Adrenal gland (tissue), 12 donors: ENCODE data around the gene ST6GALNAC3. TPM values are rescaled to one million over a fixed set of nuclear protein-coding genes. Genes with fewer than 3 reads are reported as not detected.

ENCODE experiments used
- DNase-seq, 7 donors: peaks; one replicate each; pipeline ENCODE4 v3.0.0-alpha.2; 2019 to 2020
- H3K27ac ChIP-seq, 5 donors: fragments of 200-600 bp; sonication (generic) in 4 of 5; 1 replicate in 3 of 5; 2 replicates in 2 of 5; pipeline versions ENCODE4 v1.5.1 to v1.8.0; 2016 to 2020; ENCODE audit warnings: mild to moderate bottlenecking in 1 of 5
- H3K27me3 ChIP-seq: fragments of 200-600 bp; 2 replicates; pipeline ENCODE4 v1.8.0; 2021
- H3K36me3 ChIP-seq, 2 donors: fragments of 200-600 bp; replicated peaks in 1 of 2; 1 replicate in 1 of 2; 2 replicates in 1 of 2; pipeline versions ENCODE4 v1.5.1 to v1.8.0; 2018 to 2022
- H3K4me1 ChIP-seq, 2 donors: fragments of 200-600 bp; replicated peaks in 1 of 2; 1 replicate in 1 of 2; 2 replicates in 1 of 2; pipeline versions ENCODE4 v1.5.1 to v1.8.0; 2018 to 2021
- H3K4me3 ChIP-seq, 4 donors: fragments of 200-600 bp; sonication (generic) in 3 of 4; one replicate each; pipeline ENCODE4 v1.5.1; 2016 to 2018
- H3K9me3 ChIP-seq, 3 donors: fragments of 200-600 bp; sonication (generic) in 1 of 3; replicated peaks in 1 of 3; 1 replicate in 2 of 3; 2 replicates in 1 of 3; pipeline versions ENCODE4 v1.5.1 to v1.8.0; 2016 to 2021
- POLR2A ChIP-seq, 2 donors: fragments of 450-650 bp; IDR thresholded peaks; one replicate each; pipeline ENCODE4 v1.6.1; 2017; ENCODE audit warnings: antibody characterized with exemption in 2 of 2, mild to moderate bottlenecking in 2 of 2, moderate library complexity in 1 of 2
- WGBS, 4 donors: extraction: QIAGEN DNeasy Blood & Tissue Kit in 2 of 4; methylation state at CpG; one replicate each; pipeline versions ENCODE4 v1.1.5 to v1.1.7; 2013 to 2017; 5-methylcytosine and 5-hydroxymethylcytosine counted together
- intact Hi-C, 2 donors: fragments of 100-400 bp; cut with DNase I; formaldehyde crosslinking; loops; one replicate each; pipeline versions ENCODE4 v1.14.1 to v1.15.0; 2022 to 2023
- polyA plus RNA-seq, 3 donors: library from polyadenylated mRNA; stranded (reverse); fragments of 200-250 nt in 2 of 3; fragments of 350-450 nt in 1 of 3; fragmentation: Illumina TruSeq in 1 of 3; extraction: RNeasy Lipid Tissue Mini Kit (QIAGEN cat#74804) in 1 of 3; gene quantifications; one replicate each; pipeline ENCODE4 v1.2.3, GENCODE V29; 2013 to 2014
- total RNA-seq, 9 donors: library from RNA; depleted of rRNA in 4 of 9; stranded (reverse); fragments of >200 nt in 4 of 9; fragments of 120-200 nt in 1 of 9; fragmentation: NEBNext Ultra II Directional in 1 of 9; extraction: Animal tissue kit (Norgen Biotek cat#: 25700) in 1 of 9; gene quantifications; one replicate each; pipeline versions ENCODE4 v1.1.0 to v1.2.4, GENCODE V29; 2013 to 2023
- TF ChIP-seq, protein P1 (sequence below), 6 experiments: fragments of 450-650 bp in 4 of 6; fragments of 200-600 bp in 2 of 6; sonication (generic) in 1 of 6; IDR thresholded peaks; 1 replicate in 5 of 6; 2 replicates in 1 of 6; pipeline versions ENCODE4 v1.5.1 to v1.8.0; 2016 to 2021; ENCODE audit warnings: antibody characterized with exemption in 6 of 6, mild to moderate bottlenecking in 2 of 6, moderate library complexity in 1 of 6
- donor health status: healthy with polysubstance abuse.
- donor health status: Bipolar disorder and iron deficiency.
- donor health status: DM: yes; HTN: yes; CAD: no.
- donor health status: DM: no; HTN: no; CAD: no.
- donor health status: DM: no; HTN: no; CAD: no.
- donor health status: DM: yes; HTN: yes; CAD: no.

Gene ST6GALNAC3
- total and polyA plus RNA-seq, 12 donors, result 1.4 to 11.5 (median 5.9) TPM

DNA sequence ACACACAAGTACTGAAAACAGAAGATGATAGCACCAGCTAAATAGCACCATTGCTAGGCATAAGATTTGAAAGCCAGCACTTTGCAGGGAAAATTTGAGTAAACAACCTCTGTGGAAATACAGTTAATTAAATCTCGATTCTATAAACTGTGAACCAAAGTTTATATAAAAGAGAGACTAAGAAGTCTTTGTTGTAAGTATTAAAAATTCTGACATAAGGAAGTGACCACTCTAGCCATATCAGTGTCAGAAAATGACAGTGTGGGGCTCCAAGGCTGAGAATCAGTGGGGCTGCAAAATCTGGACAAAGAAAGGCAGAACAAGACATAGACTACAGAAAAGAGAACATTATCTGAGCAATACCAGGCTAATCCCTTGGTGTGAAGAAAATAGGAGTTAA lies 292.2 kb downstream of the ST6GALNAC3 start:
- WGBS, 4 donors, result 56 to 75% (median 58%) methylated on average over 1 of the region's 1 CpG
- H3K36me3 ChIP-seq, result no peaks in the 10 kb centered on the region
- no peak for DNase-seq
- TF ChIP-seq, protein P1, sequence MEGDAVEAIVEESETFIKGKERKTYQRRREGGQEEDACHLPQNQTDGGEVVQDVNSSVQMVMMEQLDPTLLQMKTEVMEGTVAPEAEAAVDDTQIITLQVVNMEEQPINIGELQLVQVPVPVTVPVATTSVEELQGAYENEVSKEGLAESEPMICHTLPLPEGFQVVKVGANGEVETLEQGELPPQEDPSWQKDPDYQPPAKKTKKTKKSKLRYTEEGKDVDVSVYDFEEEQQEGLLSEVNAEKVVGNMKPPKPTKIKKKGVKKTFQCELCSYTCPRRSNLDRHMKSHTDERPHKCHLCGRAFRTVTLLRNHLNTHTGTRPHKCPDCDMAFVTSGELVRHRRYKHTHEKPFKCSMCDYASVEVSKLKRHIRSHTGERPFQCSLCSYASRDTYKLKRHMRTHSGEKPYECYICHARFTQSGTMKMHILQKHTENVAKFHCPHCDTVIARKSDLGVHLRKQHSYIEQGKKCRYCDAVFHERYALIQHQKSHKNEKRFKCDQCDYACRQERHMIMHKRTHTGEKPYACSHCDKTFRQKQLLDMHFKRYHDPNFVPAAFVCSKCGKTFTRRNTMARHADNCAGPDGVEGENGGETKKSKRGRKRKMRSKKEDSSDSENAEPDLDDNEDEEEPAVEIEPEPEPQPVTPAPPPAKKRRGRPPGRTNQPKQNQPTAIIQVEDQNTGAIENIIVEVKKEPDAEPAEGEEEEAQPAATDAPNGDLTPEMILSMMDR (IDR thresholded peaks at IDR 0.05), result no peak
- TF ChIP-seq POLR2A (IDR thresholded peaks at IDR 0.05), result no peak
- no peaks in the 10 kb centered on the region for H3K4me1 ChIP-seq
- H3K27me3 ChIP-seq, result no peaks in the 10 kb centered on the region
- intact Hi-C loops, result no loop called here
- no peaks in the 10 kb centered on the region for H3K9me3 ChIP-seq
- no peak overlapping the region for H3K27ac ChIP-seq
- H3K4me3 ChIP-seq, result no peak overlapping the region

DNA sequence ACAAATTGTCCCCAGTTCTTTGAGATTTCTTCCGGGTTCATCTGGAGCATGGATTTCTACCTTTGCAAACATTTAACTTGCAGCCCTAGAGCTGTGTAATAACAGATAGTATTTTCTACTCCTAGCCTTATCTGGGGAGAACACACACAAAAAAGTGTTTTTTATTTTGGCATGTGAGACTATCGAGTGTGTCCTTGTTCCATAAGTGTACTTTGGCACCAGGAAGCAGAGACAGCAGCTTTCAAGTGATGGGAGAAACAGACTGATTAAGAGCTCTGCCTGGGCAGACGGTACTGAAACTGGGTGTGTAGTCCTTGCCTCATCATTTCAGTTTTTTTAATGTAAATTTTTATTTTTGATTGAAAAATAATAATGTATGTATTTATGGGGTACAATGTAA lies 297.4 kb downstream of the ST6GALNAC3 start:
- no peak for DNase-seq
- Histone ChIP-seq H3K36me3 (no peaks in the 10 kb centered on the region), H3K4me3 (no peak overlapping the region), H3K4me1 (no peaks in the 10 kb centered on the region), H3K27me3 (no peaks in the 10 kb centered on the region), H3K27ac (no peak overlapping the region), H3K9me3 (no peaks in the 10 kb centered on the region)
- WGBS, 4 donors, result 41 to 56% (median 50%) methylated on average over 3 of the region's 3 CpGs
- intact Hi-C loops, result no loop called here
- TF ChIP-seq POLR2A (IDR thresholded peaks at IDR 0.05), result no peak
- TF ChIP-seq, protein P1 (IDR thresholded peaks at IDR 0.05), result no peak

DNA sequence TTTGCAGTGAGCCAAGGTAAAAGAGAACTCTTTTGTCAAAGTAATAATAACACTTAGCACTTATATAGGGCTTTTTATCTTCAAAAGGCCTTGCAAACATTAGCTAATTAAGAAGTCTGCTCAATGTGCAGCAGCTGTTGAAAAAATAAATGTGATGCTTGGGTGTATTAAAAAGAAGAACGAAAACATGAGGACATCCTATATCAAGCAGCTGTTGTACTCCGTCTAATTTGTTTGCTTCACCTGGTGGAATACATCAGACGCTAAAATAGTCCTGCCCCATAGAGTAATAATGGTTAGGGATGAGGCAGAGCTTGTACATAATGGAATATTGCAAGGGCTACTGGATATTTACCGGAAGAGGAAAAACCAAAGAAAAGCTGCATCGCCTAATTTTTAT lies 299.5 kb downstream of the ST6GALNAC3 start:
- no peak overlapping the region for H3K4me3 ChIP-seq
- no peak overlapping the region for H3K27ac ChIP-seq
- no peak for DNase-seq
- no peaks in the 10 kb centered on the region for H3K27me3 ChIP-seq
- WGBS, 4 donors, result 79 to 94% (median 88%) methylated on average over 5 of the region's 5 CpGs
- H3K9me3 ChIP-seq, result no peaks in the 10 kb centered on the region
- intact Hi-C loops, result no loop called here
- TF ChIP-seq, protein P1 (IDR thresholded peaks at IDR 0.05), result no peak
- no peak for TF ChIP-seq POLR2A (IDR thresholded peaks at IDR 0.05)
- H3K36me3 ChIP-seq, result no peaks in the 10 kb centered on the region
- no peaks in the 10 kb centered on the region for H3K4me1 ChIP-seq

DNA sequence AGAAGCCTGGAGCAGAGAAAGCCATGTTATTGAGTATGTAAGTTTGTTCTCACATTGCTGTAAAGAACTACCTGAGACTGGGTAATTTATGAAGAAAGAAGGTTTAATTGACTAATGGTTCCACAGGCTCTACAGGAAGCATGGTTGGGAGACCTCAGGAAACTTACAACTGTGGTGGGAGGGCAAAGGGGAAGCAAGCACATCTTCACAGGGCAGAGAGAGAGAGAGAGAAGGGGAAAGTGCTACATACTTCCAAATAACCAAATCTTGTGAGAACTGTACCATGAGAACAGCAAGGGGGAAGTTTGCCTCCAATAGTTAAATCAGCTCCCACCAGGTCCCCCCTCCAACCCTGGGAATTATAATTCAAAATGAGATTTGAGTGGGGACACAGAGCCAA lies 302.7 kb downstream of the ST6GALNAC3 start:
- Histone ChIP-seq H3K27me3 (no peaks in the 10 kb centered on the region), H3K9me3 (no peaks in the 10 kb centered on the region), H3K36me3 (no peaks in the 10 kb centered on the region), H3K4me1 (no peaks in the 10 kb centered on the region), H3K27ac (no peak overlapping the region), H3K4me3 (no peak overlapping the region)
- TF ChIP-seq, protein P1 (IDR thresholded peaks at IDR 0.05), result no peak
- TF ChIP-seq POLR2A (IDR thresholded peaks at IDR 0.05), result no peak
- no peak for DNase-seq
- intact Hi-C loops, result no loop called here
